Fibroblast of skin of abdomen (primary cell): Measurements from ENCODE around the gene RNF157.

Experiments
- DNase-seq: peaks from one replicate; pipeline ENCODE4 v3.0.0-alpha.2; 2013

RNF157 gene

DNA sequence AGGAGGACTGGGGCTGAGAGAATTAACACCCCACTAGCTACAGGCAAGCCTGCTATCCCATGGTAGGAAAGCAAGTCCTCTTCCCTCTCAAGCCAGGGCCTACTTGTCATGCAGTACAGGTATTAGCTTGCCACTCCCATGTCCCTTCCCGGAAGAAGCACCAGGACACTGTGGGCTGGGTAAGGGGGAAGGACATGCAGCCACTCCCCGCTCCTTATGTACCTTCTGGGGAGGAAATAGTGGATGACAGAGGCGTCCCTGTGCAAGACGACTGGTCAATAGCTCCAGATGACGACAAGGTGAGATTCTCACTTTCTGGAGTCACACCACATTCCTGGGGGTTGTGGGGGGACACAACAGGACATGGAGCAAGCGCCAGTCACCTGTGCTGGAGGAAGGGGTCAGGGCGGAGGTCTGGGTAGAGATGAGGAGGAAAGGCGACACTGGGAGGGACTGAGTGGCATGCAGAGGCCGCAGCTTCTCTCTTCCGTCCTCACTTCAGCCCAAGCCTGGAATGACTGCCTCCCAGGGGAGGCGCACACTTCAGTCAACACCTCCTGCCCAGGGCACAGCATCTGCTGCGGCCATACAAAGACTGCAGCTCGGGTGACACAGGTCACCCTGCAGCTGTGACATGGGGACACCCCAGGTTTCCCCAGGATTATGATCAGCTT is 84.2 kb downstream of the RNF157 start:
- DNase-seq: no peak

DNA sequence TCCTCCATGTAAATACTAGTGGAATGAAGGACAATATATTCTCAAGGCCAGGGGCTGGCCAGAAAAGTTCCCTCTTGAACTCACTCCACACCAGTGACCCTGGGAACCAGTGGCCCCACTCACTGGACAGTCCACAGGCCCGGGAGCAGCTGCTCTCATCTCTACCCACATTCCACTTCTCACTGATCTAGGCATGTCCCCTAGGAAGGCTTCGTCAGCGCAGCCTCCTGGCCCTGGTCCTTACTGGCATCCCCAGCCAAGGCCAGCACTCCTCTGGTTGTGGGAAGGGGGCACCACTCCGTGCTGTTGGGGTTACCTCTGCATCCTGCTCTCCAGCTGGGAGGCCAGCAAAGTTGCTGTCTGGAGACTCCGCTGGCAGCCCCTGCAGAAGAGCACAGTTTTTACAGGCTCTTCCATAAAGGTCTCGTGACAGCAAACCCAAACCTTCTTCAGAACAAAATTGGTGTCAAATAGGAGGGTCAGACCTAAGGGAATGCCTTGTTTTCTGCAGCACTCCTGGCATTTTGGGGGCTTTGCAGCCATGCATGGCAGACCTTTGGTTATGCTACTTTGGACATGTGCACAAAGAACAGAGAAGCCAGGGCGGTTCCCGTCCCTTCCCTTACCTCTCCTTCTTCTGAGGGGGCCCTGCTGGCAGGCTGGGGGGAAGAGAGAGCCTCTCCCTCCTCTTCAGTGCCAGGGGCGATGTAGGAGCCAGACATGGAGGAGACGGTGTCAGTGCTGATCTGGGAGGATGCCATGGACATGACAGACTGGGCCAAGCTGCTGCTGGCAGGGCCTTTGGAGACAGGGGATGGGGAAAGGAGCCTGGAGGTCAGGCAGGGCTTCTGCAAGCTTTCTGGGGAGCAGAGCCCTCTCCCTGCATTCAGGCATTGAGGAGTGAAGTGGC is 85.1 kb downstream of the RNF157 start:
- no peak for DNase-seq

- DNase-seq: no peak
Observed at GRCh38 chr17:76154292-76154691, 86.0 kb downstream of the RNF157 start.

- DNase-seq: peak; percentile 12
Observed at GRCh38 chr17:76153640-76154039, 86.7 kb downstream of the RNF157 start.

DNA sequence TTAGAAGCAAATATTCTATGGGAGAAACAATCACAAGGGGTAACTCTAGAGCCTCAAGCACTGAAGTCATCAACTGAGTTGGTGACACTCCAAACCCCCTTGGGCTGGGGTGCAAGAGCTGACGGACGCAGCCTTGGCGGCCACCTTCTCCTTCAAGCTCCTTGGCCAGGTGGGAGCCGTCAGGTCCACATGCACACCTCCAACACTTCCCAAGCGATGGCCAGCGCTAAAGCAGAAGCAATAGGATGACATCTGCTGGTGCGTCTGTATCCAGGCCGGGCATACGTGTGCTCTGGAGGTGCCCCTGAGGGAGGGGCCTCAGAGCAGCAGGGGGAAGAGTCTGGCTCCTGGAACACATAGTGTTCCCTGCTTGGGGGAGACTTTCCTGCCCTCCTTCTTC is 87.1 kb downstream of the RNF157 start:
- no peak for DNase-seq

GRCh38 chr17:76152591-76152990 is 87.7 kb downstream of the RNF157 start:
- DNase-seq: no peak

GRCh38 chr17:76151896-76152454 is 88.3 kb downstream of the RNF157 start:
- no peak for DNase-seq

GRCh38 chr17:76150712-76151622 is 89.3 kb downstream of the RNF157 start:
- DNase-seq: no peak

DNA sequence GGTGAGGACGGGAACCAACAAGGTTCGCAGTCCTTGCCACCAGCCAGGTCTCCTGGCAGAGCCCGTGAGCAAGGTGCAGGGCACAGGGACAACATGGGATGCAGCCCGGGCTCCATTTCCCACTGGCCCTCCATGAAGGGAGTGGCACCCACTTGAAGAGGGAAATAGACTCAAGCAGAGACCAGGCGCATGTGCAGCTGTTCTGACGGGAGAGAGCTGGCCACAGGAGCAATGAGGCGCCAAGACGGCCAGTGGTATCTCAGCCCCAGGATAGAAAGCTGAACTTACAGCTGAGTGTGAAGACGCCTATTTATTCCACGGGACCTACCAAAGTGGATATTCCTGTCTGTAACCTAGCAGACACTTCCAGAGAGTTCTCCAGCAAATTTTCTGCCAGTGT is 91.1 kb downstream of the RNF157 start:
- no peak for DNase-seq

- DNase-seq: no peak
Observed at GRCh38 chr17:76148015-76148326, 92.3 kb downstream of the RNF157 start.

DNA sequence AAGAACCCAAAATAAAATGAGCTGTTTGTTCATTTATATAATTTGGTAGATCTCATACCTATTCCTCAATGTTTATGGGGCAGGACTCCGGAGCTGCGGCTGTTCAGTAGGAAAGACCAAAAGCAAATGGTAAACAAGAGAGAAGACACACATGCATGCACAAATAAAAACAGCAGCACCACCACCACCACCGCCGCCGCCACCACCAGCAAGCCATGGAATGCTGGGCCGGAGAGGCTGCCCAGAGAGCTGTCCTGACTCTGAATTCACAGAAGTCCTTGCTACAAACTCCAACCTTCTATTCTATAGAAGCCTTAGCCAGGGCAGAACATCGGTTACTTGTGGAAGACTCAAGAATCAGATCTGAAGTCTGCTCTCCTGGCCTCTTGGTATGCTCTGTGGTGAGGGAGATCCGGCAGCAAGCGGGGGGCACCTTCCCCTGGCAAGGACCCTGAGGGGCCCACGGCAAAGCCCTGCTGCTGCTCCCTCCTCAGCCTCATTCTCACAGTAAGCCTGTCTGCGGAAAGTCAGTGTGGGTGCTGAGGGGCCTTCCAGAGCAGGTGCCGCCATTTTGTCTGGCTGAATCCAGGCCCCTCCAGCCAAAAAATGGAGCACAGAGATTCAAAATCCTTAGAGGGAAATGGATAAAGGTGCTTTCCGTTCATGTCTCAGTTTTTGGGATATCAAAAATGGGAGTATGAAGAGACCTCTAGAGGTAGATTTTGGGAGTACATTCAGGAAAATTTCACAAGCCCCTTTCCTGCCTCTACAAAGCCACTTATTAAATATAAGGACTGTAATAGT is 92.9 kb downstream of the RNF157 start:
- peak; percentile 30 for DNase-seq

DNA sequence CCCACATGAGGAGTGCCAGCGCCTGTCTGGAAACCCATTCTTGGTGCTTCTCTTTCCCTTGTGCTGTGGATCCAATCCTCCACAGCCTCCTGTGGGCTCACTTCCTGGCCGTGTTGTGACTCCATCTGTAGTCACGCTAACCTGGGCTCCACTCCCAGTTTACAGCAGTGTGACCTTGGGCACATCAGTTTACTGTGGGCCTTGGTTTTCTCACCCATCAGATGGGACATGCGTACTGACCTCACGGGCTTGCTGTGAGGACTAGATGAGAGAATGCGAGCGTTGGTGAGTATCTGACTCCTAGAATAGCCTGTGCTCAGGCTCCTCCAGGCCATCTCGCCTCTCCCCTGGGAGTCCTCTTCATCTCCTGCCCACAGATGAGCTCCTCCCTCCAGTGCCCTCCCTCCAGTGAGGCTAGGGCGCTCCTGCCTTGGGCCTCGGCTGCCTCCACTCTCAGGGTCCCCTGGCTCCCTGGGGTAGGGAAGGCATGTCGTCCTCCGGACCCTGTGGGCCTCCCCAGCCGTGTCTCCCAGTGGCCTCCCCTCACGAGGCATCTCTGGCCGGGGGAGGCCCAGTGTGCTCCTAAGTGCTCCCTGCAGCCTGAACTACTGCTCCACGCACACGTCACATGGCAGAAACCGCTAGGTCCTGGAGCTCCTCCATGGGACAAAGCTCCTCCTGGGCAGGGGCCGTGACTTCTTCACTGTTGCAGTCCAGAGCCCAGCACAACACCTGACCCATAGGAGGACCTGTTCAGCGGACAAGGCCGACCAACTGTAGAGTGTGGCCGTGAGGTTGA is 94.0 kb downstream of the RNF157 start:
- DNase-seq: no peak

DNA sequence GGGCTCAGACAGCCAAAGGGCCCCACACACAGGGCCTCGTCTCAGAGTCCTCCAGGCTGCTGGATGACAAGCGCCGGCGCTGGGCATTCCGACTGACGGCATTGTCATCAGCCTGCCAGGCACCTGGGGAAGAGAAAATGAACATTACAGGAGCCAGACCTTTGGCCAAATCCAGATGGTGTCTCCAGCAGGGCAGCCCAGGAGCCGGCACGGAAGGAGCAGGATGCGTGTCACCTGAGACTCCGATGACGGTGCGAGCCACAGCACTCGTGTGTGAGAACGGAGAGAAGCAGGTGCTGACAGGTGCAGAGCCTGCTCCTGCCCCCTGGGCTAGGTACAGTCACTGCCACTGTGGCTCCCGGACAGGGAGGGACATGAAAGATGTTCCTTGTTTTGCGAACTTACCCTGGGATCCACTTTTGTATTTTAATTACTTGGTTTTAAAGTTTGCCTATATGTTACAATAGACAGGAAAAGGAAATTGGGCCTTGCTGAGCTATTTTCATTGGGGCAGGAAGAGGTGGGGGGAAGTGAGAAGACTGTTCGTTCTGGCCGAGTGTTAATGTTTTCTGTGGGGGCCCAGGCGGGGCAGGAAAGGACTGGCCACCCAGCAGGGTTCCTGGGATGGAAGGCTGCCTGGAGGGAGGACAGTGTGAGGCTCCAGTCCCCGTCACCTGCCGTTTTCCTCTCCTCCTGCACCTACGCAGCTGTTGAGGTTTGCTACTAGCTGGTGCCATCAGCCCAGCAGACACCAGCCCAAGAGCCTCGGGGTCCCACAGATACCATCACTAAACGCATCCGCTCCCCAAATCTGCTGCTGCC is 94.9 kb downstream of the RNF157 start:
- DNase-seq: no peak

DNA sequence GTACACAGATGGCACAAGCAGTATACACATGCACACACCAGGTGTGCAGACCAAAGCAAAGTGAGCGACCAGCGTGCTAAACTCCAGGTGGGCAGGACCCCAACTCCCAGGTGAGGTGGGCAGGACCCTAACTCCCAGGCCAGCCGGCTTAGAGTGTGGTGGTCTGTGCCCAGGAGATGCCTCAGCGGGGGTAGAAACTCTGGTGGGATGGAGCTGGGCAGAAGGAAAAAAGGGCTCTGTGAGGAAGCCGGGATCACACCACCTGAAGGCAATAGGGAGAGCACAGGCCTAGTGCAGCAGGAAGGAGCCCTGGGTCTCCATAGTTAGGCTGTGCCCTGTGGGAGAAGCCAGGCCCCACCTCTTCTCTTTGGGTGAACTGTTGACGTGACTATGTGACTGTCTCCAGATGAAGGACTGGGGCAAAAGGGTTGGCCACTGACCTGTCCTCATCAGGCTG is 97.7 kb downstream of the RNF157 start:
- no peak for DNase-seq

- no peak for DNase-seq
Observed at GRCh38 chr17:76142039-76142584, 98.2 kb downstream of the RNF157 start.

DNA sequence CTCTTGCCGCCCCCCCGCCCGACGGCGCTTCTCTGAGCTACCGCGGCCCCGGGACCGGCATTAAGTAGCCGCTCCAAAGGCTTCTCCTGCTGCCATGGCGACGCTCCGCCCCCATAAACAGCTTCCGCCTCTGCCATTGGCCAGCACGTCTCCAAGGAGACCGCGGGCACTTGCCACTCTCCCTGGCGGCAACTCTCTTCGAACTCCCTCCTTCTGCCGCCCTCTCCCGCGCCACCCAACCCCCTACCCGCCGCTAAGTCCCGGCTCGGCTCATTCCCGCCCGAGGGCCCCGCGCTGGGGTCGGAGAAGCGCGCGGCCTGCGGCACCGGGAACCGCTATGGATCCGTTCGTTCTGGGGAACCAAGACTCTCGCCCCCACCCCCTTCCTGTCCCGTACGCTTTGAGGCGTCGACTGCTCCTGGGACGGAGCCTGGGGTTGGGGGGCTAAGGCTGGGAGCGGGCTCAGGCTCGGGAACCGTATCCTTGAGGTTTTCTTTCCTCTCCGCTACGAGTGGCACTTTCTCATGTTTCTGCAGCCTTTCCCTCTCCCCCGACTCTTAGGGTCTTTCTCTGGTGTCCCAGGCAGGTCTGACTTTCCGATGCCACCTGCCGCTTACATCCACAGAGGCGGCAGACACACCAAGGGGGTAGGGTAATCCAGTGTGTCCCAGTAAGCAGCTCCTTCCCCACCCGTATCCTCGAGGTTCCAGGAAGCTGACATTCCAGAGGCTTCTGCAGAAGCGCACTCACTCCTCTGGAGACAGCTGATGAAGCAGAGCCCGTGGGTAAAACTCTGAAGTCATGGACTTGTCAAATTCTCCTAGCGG is 98.9 kb downstream of the RNF157 start, which contains the start of gene FOXJ1:
Gene FOXJ1, minus strand, starts transcription at position 34 of the 827 bp plus-strand sequence. CDS start 850 bp downstream, outside the sequence.
- DNase-seq: peak; percentile 72

GRCh38 chr17:76140661-76141211 is 99.6 kb downstream of the RNF157 start:
- no peak for DNase-seq
